Measurements from ENCODE around the gene RHBG.

RHBG gene

GRCh38 chr1:156386949-156387869 is 18.2 kb downstream of the RHBG start:
- no peak for DNase-seq

GRCh38 chr1:156387870-156388173 is 18.8 kb downstream of the RHBG start:
- DNase-seq: no peak

DNA sequence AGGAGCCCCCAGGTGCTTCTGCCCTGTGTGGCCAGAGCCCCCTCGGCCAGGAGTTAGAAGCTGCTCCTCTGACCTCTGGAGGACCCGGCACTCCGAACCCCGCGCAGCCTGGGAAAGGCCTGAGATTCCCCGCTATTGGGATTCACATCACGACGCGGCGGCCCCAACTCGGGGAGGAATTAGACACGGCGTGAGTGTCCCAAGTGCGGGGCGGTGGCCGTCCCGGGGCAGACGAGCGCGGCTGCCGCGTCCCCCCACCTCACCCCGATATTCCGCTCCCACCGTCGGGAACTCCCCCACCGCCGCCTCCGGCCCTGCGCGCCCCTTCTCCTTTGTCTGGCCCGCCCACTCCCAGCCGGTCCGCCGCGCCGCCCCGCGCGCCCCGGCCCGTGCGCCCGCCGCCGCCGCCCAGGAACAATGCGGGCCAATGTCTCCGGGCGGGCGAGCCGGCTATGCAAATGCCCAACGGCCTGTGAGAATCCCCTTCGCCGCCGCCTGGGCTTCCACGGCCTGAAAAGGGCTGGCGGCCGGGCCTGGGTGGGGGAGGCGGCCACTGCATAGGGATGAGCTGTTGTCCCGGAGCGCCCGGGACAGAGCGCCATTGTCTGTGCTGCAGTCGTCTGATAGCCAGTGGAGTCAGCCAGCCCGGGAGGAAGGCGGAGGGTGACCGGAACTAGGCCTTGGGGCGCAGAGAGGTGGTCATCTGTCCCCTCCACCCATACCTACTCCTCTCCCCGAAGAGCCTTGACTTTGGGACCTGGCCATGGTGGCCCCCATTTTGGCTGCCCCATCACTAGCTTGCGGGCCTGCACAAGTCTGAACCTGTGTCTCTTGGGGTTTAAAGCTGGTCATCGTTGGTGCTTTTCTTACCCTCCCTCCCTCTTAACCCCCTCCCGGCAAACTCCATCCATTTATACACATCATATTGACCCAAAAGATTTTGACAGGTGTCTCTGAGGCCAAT is 19.4 kb downstream of the RHBG start:
- DNase-seq: peak; percentile 39

GRCh38 chr1:156389311-156389710 is 20.3 kb downstream of the RHBG start:
- no peak for DNase-seq

DNA sequence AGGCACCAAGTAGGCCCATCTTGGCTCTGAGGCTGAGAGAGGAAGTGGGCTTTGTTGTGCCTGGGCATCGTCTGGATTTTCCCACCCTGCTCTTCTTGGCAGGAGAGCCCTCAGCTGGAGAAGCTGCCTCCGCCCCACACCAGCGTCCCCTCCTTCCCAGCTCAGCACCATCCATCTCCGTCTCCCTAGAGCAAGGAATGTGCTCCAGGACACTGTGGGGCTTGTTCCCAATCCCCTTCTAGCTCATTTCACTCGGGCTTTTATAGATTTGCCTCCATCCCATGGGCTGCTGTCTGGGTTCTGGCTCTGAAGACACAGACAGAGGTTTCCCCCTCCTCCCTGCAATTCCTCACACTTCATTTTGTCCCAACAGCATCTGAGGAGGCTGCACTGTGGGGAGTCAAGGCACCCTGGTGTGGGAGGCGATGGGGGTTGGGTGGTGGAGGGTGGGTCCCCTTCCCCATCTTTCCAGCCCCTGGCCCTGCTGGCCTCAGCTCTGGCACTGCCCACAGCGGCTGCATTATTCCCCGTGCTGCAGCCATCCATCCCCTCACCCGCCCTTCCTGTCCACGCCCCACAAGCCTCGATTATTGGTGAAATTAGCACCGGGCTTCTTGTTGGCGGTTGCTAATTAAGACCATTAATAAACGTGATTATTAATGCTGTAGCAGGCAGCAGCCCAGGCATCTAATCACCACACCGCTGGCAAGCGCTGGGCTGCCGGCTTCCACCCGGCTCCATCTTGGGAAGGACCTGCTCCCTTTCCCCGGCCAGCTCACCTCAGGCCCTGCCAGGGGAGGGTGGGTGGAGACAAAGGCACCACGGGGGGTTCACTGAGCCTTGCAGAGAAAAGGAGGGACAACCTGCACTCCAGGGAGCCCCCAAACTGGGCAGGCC is 21.7 kb downstream of the RHBG start:
- peak; percentile 43 for DNase-seq

- DNase-seq: no peak
Observed at GRCh38 chr1:156391366-156391677, 22.3 kb downstream of the RHBG start.

DNA sequence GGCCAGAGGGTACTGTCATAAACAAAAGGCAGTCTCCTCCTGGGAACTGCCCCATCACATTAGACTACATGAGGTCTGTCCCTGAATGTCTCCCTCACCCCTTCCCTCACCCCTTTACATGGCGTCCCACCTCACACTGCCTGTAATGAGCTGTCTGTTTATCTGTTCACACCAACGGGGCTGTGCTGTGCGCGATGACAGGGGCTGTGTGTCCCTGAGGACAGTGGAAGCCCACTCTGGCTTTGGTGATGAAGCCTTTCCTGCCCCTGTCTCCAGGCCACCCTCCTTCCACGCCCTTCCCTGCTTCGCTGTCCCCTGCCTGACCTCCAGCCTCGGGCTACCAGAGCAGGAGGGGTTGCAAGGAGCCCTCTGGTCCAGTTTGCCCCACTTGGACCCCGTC is 22.7 kb downstream of the RHBG start:
- DNase-seq: no peak

GRCh38 chr1:156392452-156392853 is 23.4 kb downstream of the RHBG start:
- no peak for DNase-seq

- no peak for DNase-seq
Observed at GRCh38 chr1:156393095-156393494, 24.1 kb downstream of the RHBG start.

DNA sequence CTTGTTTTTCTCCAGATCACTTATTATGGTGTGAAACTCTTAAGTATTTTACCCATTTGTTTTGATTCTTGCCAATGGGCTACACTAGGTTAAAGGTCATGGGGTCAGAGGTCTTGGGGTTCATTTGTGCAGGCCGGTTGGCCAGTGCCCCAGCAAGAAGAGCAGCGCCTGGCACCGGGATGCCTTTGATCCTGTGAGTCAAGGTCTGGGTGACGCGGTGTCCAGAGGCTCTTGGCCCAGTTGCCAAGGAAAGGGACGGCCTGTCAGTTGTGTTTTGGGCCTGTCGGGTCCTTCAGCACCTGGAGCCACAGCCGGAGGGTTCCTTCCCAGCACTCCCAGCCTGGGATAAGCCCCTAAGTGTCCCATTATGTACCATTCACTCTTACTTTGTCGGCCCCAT is 25.1 kb downstream of the RHBG start:
- DNase-seq: no peak

DNA sequence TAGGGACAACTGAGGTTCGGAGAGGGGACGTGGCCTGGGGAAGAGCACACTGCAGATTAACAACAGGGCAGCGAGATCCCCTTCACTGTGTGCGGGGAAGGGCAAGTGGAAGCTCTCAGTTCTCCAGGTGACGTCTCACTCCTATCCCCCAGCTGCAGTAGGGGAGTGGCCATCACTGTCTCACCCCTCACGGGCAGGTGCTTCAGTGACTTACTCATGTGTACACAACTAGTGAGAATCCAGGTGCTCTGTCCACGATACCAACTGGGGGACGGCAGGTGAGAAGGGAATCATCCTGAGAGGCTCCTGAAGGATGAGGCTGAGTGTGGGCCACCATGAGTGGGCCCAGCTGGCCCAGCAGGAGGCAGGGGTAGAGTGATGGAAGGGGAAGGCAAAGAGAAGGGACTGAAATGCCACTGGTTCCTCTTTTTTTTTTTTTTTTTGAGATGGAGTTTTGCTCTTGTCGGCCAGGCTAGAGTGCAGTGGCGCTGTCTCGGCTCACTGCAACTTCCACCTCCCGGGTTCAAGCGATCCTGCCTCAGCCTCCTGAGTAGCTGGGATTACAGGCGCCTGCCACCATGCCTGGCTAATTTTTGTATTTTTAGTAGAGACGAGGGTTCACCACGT is 25.9 kb downstream of the RHBG start:
- peak; percentile 97 for DNase-seq

- DNase-seq: peak; percentile 11
Observed at GRCh38 chr1:156399355-156400125, 30.5 kb downstream of the RHBG start.

DNA sequence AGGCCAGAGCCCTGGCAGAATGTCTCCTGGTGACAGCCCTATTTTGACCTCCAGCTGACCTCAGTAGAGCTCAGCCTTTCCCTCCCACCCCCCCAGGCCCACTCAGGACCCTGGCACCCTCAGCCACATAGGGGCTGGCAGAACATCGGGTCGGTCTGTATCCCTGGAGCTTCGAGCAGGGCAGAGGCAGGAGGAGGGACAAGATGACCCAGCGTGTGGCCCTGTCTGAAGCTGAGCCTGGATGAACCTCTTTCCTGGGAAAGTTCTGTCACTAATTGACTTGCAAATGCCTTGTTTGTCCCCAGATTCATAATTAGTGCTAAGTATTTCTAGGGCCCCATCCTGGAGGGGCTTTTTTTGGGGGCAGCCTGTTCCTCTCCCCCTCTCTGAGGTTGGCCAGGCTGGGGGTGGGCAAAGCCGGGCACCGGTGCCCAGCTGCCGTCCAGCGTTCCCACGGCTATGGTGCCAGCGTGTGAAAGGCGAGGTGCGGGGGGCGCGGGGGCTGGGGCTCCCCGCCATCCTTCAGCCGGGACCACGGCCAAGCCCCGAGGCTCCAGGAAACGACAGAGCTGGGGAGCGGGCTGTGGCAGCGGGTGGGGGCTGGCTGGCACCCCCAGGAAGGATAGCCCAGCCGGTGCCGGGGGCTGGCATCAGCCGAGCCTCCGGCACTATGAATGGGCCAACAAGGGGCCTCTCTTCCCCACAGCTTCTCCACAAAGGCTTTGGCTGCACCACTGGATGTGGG is 31.4 kb downstream of the RHBG start:
- DNase-seq: no peak

DNA sequence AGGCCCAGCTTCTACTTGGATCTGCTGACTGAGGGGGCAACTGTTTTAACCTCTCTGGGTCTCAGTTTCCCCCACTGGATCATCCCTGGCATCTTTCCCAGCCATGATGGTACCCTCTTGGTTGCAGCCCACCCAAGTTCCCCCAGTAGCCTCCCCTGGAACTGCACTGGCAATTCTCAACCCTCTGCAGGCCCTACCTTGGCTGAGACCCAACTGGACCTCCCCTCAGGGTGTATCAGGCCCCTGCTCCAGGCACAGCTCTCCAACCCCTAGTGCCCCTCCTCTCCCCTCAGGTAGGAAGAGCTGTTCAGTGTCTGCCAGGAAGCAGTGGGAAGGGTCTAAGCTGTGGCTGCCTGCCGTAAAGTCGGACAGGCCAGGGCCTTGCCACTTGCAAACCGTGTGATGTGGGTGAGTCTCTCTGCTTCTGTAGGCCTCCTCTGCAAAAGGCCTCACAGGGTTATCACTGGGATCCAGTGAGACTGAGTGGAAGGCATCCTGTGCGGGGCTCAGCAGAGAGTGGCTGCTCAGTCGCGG is 32.1 kb downstream of the RHBG start:
- DNase-seq: no peak

- DNase-seq: no peak
Observed at GRCh38 chr1:156401681-156402081, 32.7 kb downstream of the RHBG start.

DNA sequence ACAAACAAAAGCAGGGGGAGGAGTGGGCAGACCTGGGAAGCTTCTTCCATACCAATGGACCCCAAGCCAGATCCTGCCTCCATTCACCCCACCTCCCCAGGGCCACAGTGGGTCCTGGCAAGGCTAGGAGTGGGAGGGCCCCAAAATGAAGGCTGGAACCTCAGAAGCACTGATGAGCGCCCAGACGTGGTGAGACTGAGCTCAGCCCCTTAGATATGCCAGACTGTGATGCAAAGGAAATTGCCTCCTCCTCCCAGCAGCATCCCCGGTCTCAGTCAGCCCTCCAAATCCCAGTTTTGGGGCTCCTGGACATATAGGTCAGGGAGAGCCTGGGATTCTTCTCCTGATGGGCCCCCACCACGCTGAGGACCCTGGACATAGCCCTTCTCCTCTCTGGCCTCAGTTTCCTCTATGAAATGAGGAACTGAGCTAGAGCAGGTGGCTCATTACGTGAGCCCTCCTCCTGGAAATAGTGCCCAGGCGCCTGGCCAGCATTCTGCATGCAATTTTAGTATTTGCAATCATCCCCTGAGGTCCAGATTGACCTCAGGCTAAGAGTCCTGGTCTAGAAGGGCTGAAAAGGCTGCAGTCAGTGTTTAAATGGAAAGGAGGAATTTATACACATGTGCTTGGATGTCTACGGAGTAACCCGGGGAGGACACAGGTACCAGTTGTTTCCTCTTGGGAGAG is 33.5 kb downstream of the RHBG start:
- no peak for DNase-seq

DNA sequence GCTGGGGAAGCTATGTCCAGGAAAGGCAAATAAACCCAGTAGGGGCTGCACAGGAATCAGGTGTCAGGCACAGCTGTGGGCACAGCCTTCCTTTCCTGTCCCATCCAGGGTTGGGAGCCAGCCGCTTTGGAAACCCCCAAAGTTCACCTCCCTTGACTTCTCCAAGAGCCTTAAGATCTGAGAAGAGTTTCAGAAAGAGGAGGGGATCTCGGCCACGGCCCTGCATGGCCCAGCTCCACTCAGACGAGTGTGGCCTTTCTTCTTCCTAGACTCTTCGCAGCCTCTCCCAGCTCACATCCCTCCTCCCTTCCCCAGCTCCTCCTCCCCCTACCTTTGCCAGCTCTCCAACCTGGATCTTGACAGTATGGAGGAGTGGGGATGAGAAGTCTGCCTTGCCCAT is 36.7 kb downstream of the RHBG start:
- DNase-seq: no peak

DNA sequence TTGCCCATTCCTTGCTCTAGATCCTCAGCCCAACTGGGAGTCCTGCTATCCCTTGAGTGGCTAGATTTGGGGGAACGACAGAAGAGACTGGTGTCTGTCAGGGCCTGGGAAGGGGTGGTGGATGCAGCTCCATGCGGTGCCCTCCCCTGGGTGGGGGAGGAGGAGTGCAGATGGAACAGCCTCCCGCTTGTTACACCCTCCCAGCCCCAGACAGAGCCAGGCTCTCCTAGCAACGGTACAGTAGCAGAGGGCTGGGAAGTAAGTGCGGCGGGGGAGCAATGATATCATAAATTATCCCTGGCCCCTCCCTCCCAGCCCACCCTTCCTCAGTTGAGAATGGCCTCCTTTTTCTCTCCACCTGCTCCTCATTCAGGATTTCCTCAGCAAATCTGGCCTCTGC is 37.2 kb downstream of the RHBG start:
- no peak for DNase-seq

GRCh38 chr1:156407344-156407743 is 38.3 kb downstream of the RHBG start:
- DNase-seq: peak; percentile 19

- DNase-seq: no peak
Observed at GRCh38 chr1:156407760-156408159, 38.7 kb downstream of the RHBG start.
